Measurements from ENCODE around the gene SUSD3.
"Not testable (repeated sequence)": the region's sequence is repeated elsewhere in the genome, so short reads cannot be mapped to it uniquely, and the experiment has no call there.

SUSD3 gene

GRCh38 chr9:93096811-93097382 is 38.4 kb downstream of the SUSD3 start:
- Histone ChIP-seq H3K4me1 (ENCODE audit: insufficient read depth, low read length) (peaks cover 44% of the 10 kb centered on the region), H3K9me3 (ENCODE audit: low read length) (no peaks in the 10 kb centered on the region), H3K9ac (ENCODE audit: low read length) (peak overlapping the region; percentile 83), H3K27me3 (ENCODE audit: control insufficient read depth in 1 of 2, insufficient read depth in 2 of 2, low read length in 2 of 2) (no peaks in the 10 kb centered on the region), H3K4me3 (ENCODE audit: low read depth in 1 of 2, low read length in 2 of 2) (peak overlapping the region; percentile 85 to 89), H3K36me3 (ENCODE audit: insufficient read depth, low read length) (no peaks in the 10 kb centered on the region), H3K27ac (ENCODE audit: low read depth, low read length) (peak overlapping the region; percentile 92)

GRCh38 chr9:93097511-93098201 is 39.2 kb downstream of the SUSD3 start:
- no peaks in the 10 kb centered on the region for H3K9me3 ChIP-seq (ENCODE audit: low read length)
- H3K27me3 ChIP-seq (ENCODE audit: control insufficient read depth in 1 of 2, insufficient read depth in 2 of 2, low read length in 2 of 2) = no peaks in the 10 kb centered on the region
- H3K4me3 ChIP-seq (ENCODE audit: low read depth in 1 of 2, low read length in 2 of 2) = peak overlapping the region in 1 of 2 donors; percentile 89
- peak overlapping the region; percentile 92 for H3K27ac ChIP-seq (ENCODE audit: low read depth, low read length)
- peaks cover 44% of the 10 kb centered on the region for H3K4me1 ChIP-seq (ENCODE audit: insufficient read depth, low read length)
- H3K36me3 ChIP-seq (ENCODE audit: insufficient read depth, low read length) = no peaks in the 10 kb centered on the region
- peak overlapping the region; percentile 83 for H3K9ac ChIP-seq (ENCODE audit: low read length)

- Histone ChIP-seq H3K4me1 (ENCODE audit: insufficient read depth, low read length) (peaks cover 44% of the 10 kb centered on the region), H3K9ac (ENCODE audit: low read length) (no peak overlapping the region), H3K4me3 (ENCODE audit: low read depth in 1 of 2, low read length in 2 of 2) (peak overlapping the region in 1 of 2 donors; percentile 34)
Observed at GRCh38 chr9:93098236-93098946, 39.9 kb downstream of the SUSD3 start.

GRCh38 chr9:93099551-93100275 is 41.2 kb downstream of the SUSD3 start:
- Histone ChIP-seq H3K9me3 (ENCODE audit: low read length) (no peaks in the 10 kb centered on the region), H3K4me3 (ENCODE audit: low read depth in 1 of 2, low read length in 2 of 2) (peak overlapping the region in 1 of 2 donors; percentile 21), H3K27ac (ENCODE audit: low read depth, low read length) (no peak overlapping the region), H3K27me3 (ENCODE audit: control insufficient read depth in 1 of 2, insufficient read depth in 2 of 2, low read length in 2 of 2) (no peaks in the 10 kb centered on the region), H3K4me1 (ENCODE audit: insufficient read depth, low read length) (peaks cover 38% of the 10 kb centered on the region), H3K36me3 (ENCODE audit: insufficient read depth, low read length) (no peaks in the 10 kb centered on the region), H3K9ac (ENCODE audit: low read length) (no peak overlapping the region)

More at GRCh38 chr9:93098236-93098946, 39.9 kb downstream of the SUSD3 start:
- H3K27ac ChIP-seq (ENCODE audit: low read depth, low read length) = peak overlapping the region; percentile 92
- H3K27me3 ChIP-seq (ENCODE audit: control insufficient read depth in 1 of 2, insufficient read depth in 2 of 2, low read length in 2 of 2) = no peaks in the 10 kb centered on the region
- no peaks in the 10 kb centered on the region for H3K36me3 ChIP-seq (ENCODE audit: insufficient read depth, low read length)
- no peaks in the 10 kb centered on the region for H3K9me3 ChIP-seq (ENCODE audit: low read length)

GRCh38 chr9:93100276-93100636 is 41.8 kb downstream of the SUSD3 start:
- Histone ChIP-seq H3K9me3 (ENCODE audit: low read length) (no peaks in the 10 kb centered on the region), H3K4me3 (ENCODE audit: low read depth in 1 of 2, low read length in 2 of 2) (no peak overlapping the region), H3K27me3 (ENCODE audit: control insufficient read depth in 1 of 2, insufficient read depth in 2 of 2, low read length in 2 of 2) (no peaks in the 10 kb centered on the region), H3K27ac (ENCODE audit: low read depth, low read length) (no peak overlapping the region), H3K36me3 (ENCODE audit: insufficient read depth, low read length) (no peaks in the 10 kb centered on the region), H3K4me1 (ENCODE audit: insufficient read depth, low read length) (peaks cover 32% of the 10 kb centered on the region), H3K9ac (ENCODE audit: low read length) (no peak overlapping the region)

- not testable (repeated sequence) for H3K9me3 ChIP-seq (ENCODE audit: low read length); H3K36me3 ChIP-seq (ENCODE audit: insufficient read depth, low read length); H3K27me3 ChIP-seq (ENCODE audit: control insufficient read depth in 1 of 2, insufficient read depth in 2 of 2, low read length in 2 of 2); H3K9ac ChIP-seq (ENCODE audit: low read length); H3K4me3 ChIP-seq (ENCODE audit: low read depth in 1 of 2, low read length in 2 of 2); H3K27ac ChIP-seq (ENCODE audit: low read depth, low read length)
- peaks cover 32% of the 10 kb centered on the region for H3K4me1 ChIP-seq (ENCODE audit: insufficient read depth, low read length)
Observed at GRCh38 chr9:93101086-93101485, 42.6 kb downstream of the SUSD3 start.

- Histone ChIP-seq H3K27me3 (ENCODE audit: control insufficient read depth in 1 of 2, insufficient read depth in 2 of 2, low read length in 2 of 2) (no peaks in the 10 kb centered on the region), H3K9me3 (ENCODE audit: low read length) (no peaks in the 10 kb centered on the region), H3K4me1 (ENCODE audit: insufficient read depth, low read length) (peaks cover 3% of the 10 kb centered on the region), H3K27ac (ENCODE audit: low read depth, low read length) (no peak overlapping the region), H3K9ac (ENCODE audit: low read length) (no peak overlapping the region), H3K4me3 (ENCODE audit: low read depth in 1 of 2, low read length in 2 of 2) (no peak overlapping the region), H3K36me3 (ENCODE audit: insufficient read depth, low read length) (peaks cover 17% of the 10 kb centered on the region)
Observed at GRCh38 chr9:93105620-93106019, 47.1 kb downstream of the SUSD3 start.

GRCh38 chr9:93107151-93107824 is 48.8 kb downstream of the SUSD3 start:
- no peak overlapping the region for H3K27ac ChIP-seq (ENCODE audit: low read depth, low read length)
- peaks cover 27% of the 10 kb centered on the region for H3K36me3 ChIP-seq (ENCODE audit: insufficient read depth, low read length)
- H3K9me3 ChIP-seq (ENCODE audit: low read length) = no peaks in the 10 kb centered on the region
- H3K4me1 ChIP-seq (ENCODE audit: insufficient read depth, low read length) = peaks cover 3% of the 10 kb centered on the region
- H3K27me3 ChIP-seq (ENCODE audit: control insufficient read depth in 1 of 2, insufficient read depth in 2 of 2, low read length in 2 of 2) = no peaks in the 10 kb centered on the region
- no peak overlapping the region for H3K4me3 ChIP-seq (ENCODE audit: low read depth in 1 of 2, low read length in 2 of 2)
- H3K9ac ChIP-seq (ENCODE audit: low read length) = no peak overlapping the region

GRCh38 chr9:93107825-93108161 is 49.3 kb downstream of the SUSD3 start:
- Histone ChIP-seq H3K36me3 (ENCODE audit: insufficient read depth, low read length) (peaks cover 32% of the 10 kb centered on the region), H3K4me1 (ENCODE audit: insufficient read depth, low read length) (peaks cover 3% of the 10 kb centered on the region), H3K27ac (ENCODE audit: low read depth, low read length) (no peak overlapping the region), H3K4me3 (ENCODE audit: low read depth in 1 of 2, low read length in 2 of 2) (no peak overlapping the region), H3K27me3 (ENCODE audit: control insufficient read depth in 1 of 2, insufficient read depth in 2 of 2, low read length in 2 of 2) (no peaks in the 10 kb centered on the region), H3K9ac (ENCODE audit: low read length) (no peak overlapping the region), H3K9me3 (ENCODE audit: low read length) (no peaks in the 10 kb centered on the region)

- H3K4me1 ChIP-seq (ENCODE audit: insufficient read depth, low read length) = peaks cover 3% of the 10 kb centered on the region
- no peak overlapping the region for H3K4me3 ChIP-seq (ENCODE audit: low read depth in 1 of 2, low read length in 2 of 2)
- H3K27me3 ChIP-seq (ENCODE audit: control insufficient read depth in 1 of 2, insufficient read depth in 2 of 2, low read length in 2 of 2) = no peaks in the 10 kb centered on the region
- no peak overlapping the region for H3K27ac ChIP-seq (ENCODE audit: low read depth, low read length)
- no peaks in the 10 kb centered on the region for H3K9me3 ChIP-seq (ENCODE audit: low read length)
- peaks cover 38% of the 10 kb centered on the region for H3K36me3 ChIP-seq (ENCODE audit: insufficient read depth, low read length)
- no peak overlapping the region for H3K9ac ChIP-seq (ENCODE audit: low read length)
Observed at GRCh38 chr9:93108291-93109041, 50.0 kb downstream of the SUSD3 start.

Data from muscle layer of colon (tissue), 2 donors.